Activated naive CD4-positive, alpha-beta T cell treated with anti-CD3 and anti-CD28 coated beads, Interleukin-2, amount 10 ng/mL, durations not matched to agents 7 days and 5 days (primary cell): ENCODE results near the gene MLH1.

ENCODE experiments used
- CTCF ChIA-PET: fragments of 350-600 bp; sonication (Branson Sonifier 250); formaldehyde crosslinking; loops from one replicate; lab custom pipeline; 2021; ENCODE audit warnings: antibody characterized with exemption; lab: Charles Lee
- DNase-seq: peaks from one replicate; pipeline ENCODE4 v3.0.0-alpha.2; 2020
- H3K27ac Mint-ChIP-seq: one replicate; pipeline ENCODE4 v1.8.0; 2021; ENCODE audit warnings: mild to moderate bottlenecking, moderate library complexity, mixed read lengths
- H3K27me3 Mint-ChIP-seq: one replicate; pipeline ENCODE4 v1.8.0; 2021; ENCODE audit warnings: mild to moderate bottlenecking, mixed read lengths
- H3K36me3 Mint-ChIP-seq: one replicate; pipeline ENCODE4 v1.8.0; 2021; ENCODE audit warnings: mixed read lengths
- H3K4me1 Mint-ChIP-seq: one replicate; pipeline ENCODE4 v1.8.0; 2021; ENCODE audit warnings: mixed read lengths
- H3K4me3 Mint-ChIP-seq: one replicate; pipeline ENCODE4 v1.8.0; 2021; ENCODE audit warnings: mild to moderate bottlenecking, moderate library complexity, mixed read lengths
- H3K9me3 Mint-ChIP-seq: one replicate; pipeline ENCODE4 v1.8.0; 2021; ENCODE audit warnings: mixed read lengths

MLH1 gene

GRCh38 chr3:37058117-37058516 is 64.8 kb downstream of the MLH1 start:
- no peaks in the 10 kb centered on the region for H3K9me3 Mint-ChIP-seq
- no peaks in the 10 kb centered on the region for H3K4me1 Mint-ChIP-seq
- H3K27ac Mint-ChIP-seq = no peak overlapping the region
- peaks cover 45% of the 10 kb centered on the region for H3K36me3 Mint-ChIP-seq
- CTCF ChIA-PET = no interaction called here
- H3K4me3 Mint-ChIP-seq = no peak overlapping the region
- no peak for DNase-seq
- H3K27me3 Mint-ChIP-seq = no peaks in the 10 kb centered on the region

GRCh38 chr3:37064747-37065146 is 71.4 kb downstream of the MLH1 start:
- Mint-ChIP-seq H3K9me3 (no peaks in the 10 kb centered on the region), H3K36me3 (peaks cover 36% of the 10 kb centered on the region), H3K27ac (no peak overlapping the region), H3K4me1 (peaks cover 5% of the 10 kb centered on the region), H3K27me3 (no peaks in the 10 kb centered on the region), H3K4me3 (no peak overlapping the region)
- CTCF ChIA-PET = no interaction called here
- DNase-seq = no peak

DNA sequence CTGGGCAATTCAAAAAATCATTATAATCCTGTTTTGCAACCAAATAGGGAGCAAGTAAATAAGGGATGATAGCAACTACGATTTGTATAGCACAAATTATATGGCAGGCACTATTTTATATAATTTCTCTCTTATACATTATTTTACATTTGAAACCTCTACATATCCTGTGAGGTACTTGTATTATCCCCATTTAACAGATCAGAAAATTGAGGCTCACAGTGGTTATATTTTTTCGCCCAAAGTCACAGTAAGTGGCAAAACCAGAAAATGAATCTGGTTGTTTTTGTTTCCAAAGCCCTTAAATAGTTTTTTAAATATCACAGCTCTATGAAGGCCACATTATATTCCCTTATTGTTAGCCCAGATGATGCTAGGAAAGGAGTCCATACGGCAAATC is 74.3 kb downstream of the MLH1 start:
- Mint-ChIP-seq H3K27me3 (no peaks in the 10 kb centered on the region), H3K9me3 (no peaks in the 10 kb centered on the region), H3K27ac (no peak overlapping the region), H3K4me3 (no peak overlapping the region), H3K36me3 (peaks cover 28% of the 10 kb centered on the region), H3K4me1 (peaks cover 6% of the 10 kb centered on the region)
- CTCF ChIA-PET = no interaction called here
- DNase-seq = no peak

DNA sequence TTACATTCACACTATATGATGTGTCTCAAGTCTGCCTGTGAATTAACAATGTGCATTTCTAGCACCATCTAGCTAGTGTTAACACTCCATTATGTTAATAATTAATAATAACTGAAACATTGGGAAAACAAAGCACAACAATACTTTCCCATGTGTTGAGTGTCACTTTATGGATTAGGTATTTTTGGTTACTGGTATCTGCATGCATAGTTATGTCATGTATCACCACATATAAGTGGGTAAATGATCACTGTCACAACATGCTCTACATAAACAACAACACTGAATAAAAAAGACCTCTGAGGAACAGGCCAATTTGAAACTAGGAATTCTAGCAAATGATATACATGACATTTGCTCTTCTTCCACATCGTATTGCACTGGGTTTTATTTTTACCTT is 74.7 kb downstream of the MLH1 start:
- H3K4me1 Mint-ChIP-seq = peaks cover 11% of the 10 kb centered on the region
- no peak overlapping the region for H3K4me3 Mint-ChIP-seq
- H3K36me3 Mint-ChIP-seq = peaks cover 31% of the 10 kb centered on the region
- DNase-seq = no peak
- H3K27ac Mint-ChIP-seq = no peak overlapping the region
- CTCF ChIA-PET = no interaction called here
- no peaks in the 10 kb centered on the region for H3K27me3 Mint-ChIP-seq
- H3K9me3 Mint-ChIP-seq = no peaks in the 10 kb centered on the region

- H3K27ac Mint-ChIP-seq = peak overlapping the region; percentile 45
- H3K4me3 Mint-ChIP-seq = no peak overlapping the region
- peaks cover 14% of the 10 kb centered on the region for H3K4me1 Mint-ChIP-seq
- no peaks in the 10 kb centered on the region for H3K9me3 Mint-ChIP-seq
- CTCF ChIA-PET = no interaction called here
- no peaks in the 10 kb centered on the region for H3K27me3 Mint-ChIP-seq
- H3K36me3 Mint-ChIP-seq = peaks cover 28% of the 10 kb centered on the region
- DNase-seq = no peak
Observed at GRCh38 chr3:37071921-37072320, 78.6 kb downstream of the MLH1 start.

DNA sequence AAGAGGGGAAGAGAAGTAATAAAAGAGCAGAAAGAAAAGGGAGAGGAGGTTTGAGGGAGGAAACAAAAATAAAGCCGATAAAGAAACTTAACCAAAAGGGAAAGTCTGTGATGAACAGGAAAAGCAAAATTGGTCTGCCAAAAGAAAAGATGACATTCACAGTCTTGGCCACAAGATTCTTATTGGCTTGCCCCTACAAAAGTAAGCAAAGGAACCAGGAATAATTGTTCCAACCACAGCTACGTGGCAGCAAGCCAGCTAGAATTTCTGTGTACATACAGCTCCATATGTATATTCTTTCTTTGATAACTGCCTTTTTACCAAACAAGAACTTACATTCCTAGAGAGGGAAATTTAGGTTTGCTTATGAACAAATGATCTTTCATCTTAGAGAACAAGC is 79.6 kb downstream of the MLH1 start:
- no peak for DNase-seq
- H3K27me3 Mint-ChIP-seq = no peaks in the 10 kb centered on the region
- H3K36me3 Mint-ChIP-seq = peaks cover 28% of the 10 kb centered on the region
- no peaks in the 10 kb centered on the region for H3K9me3 Mint-ChIP-seq
- no peak overlapping the region for H3K4me3 Mint-ChIP-seq
- H3K27ac Mint-ChIP-seq = no peak overlapping the region
- peaks cover 14% of the 10 kb centered on the region for H3K4me1 Mint-ChIP-seq
- CTCF ChIA-PET = interaction anchor here (1.1 kb wide), 1 partner anchor 68 kb away, joined by 3 read pairs; no protein-coding TSS in a partner anchor

- peaks cover 22% of the 10 kb centered on the region for H3K36me3 Mint-ChIP-seq
Observed at GRCh38 chr3:37074178-37074577, 80.9 kb downstream of the MLH1 start.

GRCh38 chr3:37075955-37076354 is 82.6 kb downstream of the MLH1 start:
- H3K27ac Mint-ChIP-seq = no peak overlapping the region
- no peak overlapping the region for H3K4me3 Mint-ChIP-seq
- CTCF ChIA-PET = no interaction called here
- no peak for DNase-seq
- no peaks in the 10 kb centered on the region for H3K9me3 Mint-ChIP-seq
- H3K4me1 Mint-ChIP-seq = peaks cover 14% of the 10 kb centered on the region
- peaks cover 21% of the 10 kb centered on the region for H3K36me3 Mint-ChIP-seq
- H3K27me3 Mint-ChIP-seq = no peaks in the 10 kb centered on the region

More at GRCh38 chr3:37074178-37074577, 80.9 kb downstream of the MLH1 start:
- Mint-ChIP-seq H3K27me3 (no peaks in the 10 kb centered on the region), H3K4me3 (no peak overlapping the region), H3K9me3 (no peaks in the 10 kb centered on the region), H3K27ac (no peak overlapping the region), H3K4me1 (peaks cover 14% of the 10 kb centered on the region)
- DNase-seq = no peak
- CTCF ChIA-PET = no interaction called here

DNA sequence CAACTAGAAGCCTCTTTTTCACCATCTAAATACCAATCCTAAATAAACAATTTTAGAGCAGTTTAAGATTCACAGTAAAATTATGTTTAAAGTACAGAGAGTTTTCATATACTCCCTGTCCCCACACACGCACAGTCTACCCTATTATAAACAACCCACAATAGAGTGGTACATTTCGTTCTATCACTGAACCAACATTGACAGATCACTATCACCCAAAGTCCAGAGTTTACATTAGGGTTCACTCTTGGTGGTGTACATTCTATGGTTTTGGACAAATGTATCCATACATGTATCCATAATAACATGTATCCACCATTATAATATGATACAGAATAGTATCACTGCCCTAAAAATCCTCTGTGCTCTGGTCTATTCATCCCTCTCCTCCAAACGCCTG is 89.0 kb downstream of the MLH1 start:
- H3K4me3 Mint-ChIP-seq = no peak overlapping the region
- CTCF ChIA-PET = no interaction called here
- DNase-seq = no peak
- H3K36me3 Mint-ChIP-seq = peaks cover 15% of the 10 kb centered on the region
- no peaks in the 10 kb centered on the region for H3K9me3 Mint-ChIP-seq
- H3K27me3 Mint-ChIP-seq = no peaks in the 10 kb centered on the region
- H3K4me1 Mint-ChIP-seq = no peaks in the 10 kb centered on the region
- no peak overlapping the region for H3K27ac Mint-ChIP-seq

- H3K4me3 Mint-ChIP-seq = no peak overlapping the region
- CTCF ChIA-PET = no interaction called here
- peaks cover 14% of the 10 kb centered on the region for H3K36me3 Mint-ChIP-seq
- no peaks in the 10 kb centered on the region for H3K27me3 Mint-ChIP-seq
- H3K9me3 Mint-ChIP-seq = no peaks in the 10 kb centered on the region
- DNase-seq = no peak
- no peak overlapping the region for H3K27ac Mint-ChIP-seq
- no peaks in the 10 kb centered on the region for H3K4me1 Mint-ChIP-seq
Observed at GRCh38 chr3:37086918-37087317, 93.6 kb downstream of the MLH1 start.

- Mint-ChIP-seq H3K4me1 (no peaks in the 10 kb centered on the region), H3K4me3 (no peak overlapping the region), H3K27me3 (no peaks in the 10 kb centered on the region), H3K36me3 (peaks cover 9% of the 10 kb centered on the region), H3K9me3 (no peaks in the 10 kb centered on the region), H3K27ac (no peak overlapping the region)
- CTCF ChIA-PET = no interaction called here
- no peak for DNase-seq
Observed at GRCh38 chr3:37087870-37088269, 94.6 kb downstream of the MLH1 start.

GRCh38 chr3:37092484-37092883 is 99.2 kb downstream of the MLH1 start:
- DNase-seq = no peak
- Mint-ChIP-seq H3K4me1 (no peaks in the 10 kb centered on the region), H3K27ac (no peak overlapping the region), H3K27me3 (no peaks in the 10 kb centered on the region), H3K4me3 (no peak overlapping the region), H3K9me3 (no peaks in the 10 kb centered on the region), H3K36me3 (peaks cover 3% of the 10 kb centered on the region)
- CTCF ChIA-PET = no interaction called here

DNA sequence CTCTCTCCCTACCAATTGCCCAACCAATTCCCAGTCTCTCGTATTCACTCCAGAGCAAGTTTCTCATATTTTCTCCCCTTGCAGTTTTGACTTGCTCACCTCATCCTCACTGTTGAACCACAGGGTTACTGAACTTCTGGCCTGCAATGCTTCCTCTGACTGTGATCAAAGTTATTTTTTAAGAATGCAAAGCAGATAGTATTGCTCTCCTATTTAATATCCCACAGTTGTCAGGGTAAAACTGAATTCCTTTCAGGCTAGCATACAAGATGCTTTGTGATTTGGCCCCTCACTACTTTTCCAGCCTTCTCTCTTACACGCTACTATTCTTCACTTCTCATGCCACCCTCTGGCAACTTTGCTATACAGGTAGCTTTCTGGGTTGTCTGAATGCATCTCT is 100.2 kb downstream of the MLH1 start:
- Mint-ChIP-seq H3K4me1 (no peaks in the 10 kb centered on the region), H3K36me3 (peaks cover 3% of the 10 kb centered on the region), H3K9me3 (no peaks in the 10 kb centered on the region), H3K27ac (no peak overlapping the region), H3K4me3 (no peak overlapping the region), H3K27me3 (no peaks in the 10 kb centered on the region)
- CTCF ChIA-PET = no interaction called here
- DNase-seq = no peak

DNA sequence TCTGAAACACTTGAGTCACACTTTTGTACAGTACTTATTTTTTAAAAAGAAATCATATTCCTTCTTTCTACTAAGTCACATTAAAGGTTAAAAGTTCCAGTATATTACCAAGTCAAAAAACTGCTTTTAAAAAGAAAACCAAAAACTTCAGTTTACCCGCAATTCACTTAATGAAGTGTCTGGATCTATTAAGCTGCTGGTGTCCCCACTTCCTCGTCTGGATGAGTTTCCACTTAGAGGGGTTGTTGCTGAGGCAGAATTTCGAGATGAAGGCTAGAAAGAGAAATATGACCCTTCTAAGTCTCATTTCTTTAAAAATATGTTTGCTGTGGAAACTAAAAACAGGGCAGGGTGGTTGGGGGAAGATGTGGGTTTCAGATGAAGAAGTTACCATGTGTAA is 101.3 kb downstream of the MLH1 start:
- Mint-ChIP-seq H3K4me1 (no peaks in the 10 kb centered on the region), H3K36me3 (peaks cover 3% of the 10 kb centered on the region), H3K9me3 (no peaks in the 10 kb centered on the region), H3K27ac (no peak overlapping the region), H3K4me3 (no peak overlapping the region), H3K27me3 (no peaks in the 10 kb centered on the region)
- CTCF ChIA-PET = no interaction called here
- no peak for DNase-seq

GRCh38 chr3:37096288-37096687 is 103.0 kb downstream of the MLH1 start:
- Mint-ChIP-seq H3K36me3 (peaks cover 1% of the 10 kb centered on the region), H3K27ac (no peak overlapping the region), H3K9me3 (no peaks in the 10 kb centered on the region), H3K4me1 (no peaks in the 10 kb centered on the region), H3K27me3 (no peaks in the 10 kb centered on the region), H3K4me3 (no peak overlapping the region)
- CTCF ChIA-PET = no interaction called here
- DNase-seq = no peak

DNA sequence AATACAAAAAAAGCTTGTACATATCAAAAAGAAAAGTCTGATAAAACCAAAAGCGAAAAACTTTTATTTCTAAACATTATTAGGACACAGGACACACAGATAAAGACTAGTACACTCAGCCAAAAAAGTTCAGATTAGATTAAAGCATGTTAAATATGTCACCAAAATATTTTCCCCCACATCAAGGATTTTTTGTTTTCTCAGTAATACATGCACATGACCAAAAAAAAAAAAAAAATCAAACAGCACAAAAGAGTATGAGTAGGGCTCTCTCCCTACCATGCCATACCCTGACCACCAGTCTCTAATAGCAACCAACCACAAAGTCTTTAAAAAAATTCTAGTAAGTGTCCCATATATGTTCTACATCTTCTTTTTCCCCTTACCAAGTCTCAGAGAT is 103.7 kb downstream of the MLH1 start:
- Mint-ChIP-seq H3K27me3 (no peaks in the 10 kb centered on the region), H3K4me3 (no peak overlapping the region), H3K4me1 (no peaks in the 10 kb centered on the region), H3K27ac (no peak overlapping the region), H3K36me3 (peaks cover 1% of the 10 kb centered on the region), H3K9me3 (no peaks in the 10 kb centered on the region)
- CTCF ChIA-PET = no interaction called here
- no peak for DNase-seq
